ENCODE results near the gene SRRT. TPM values are rescaled to one million over a fixed set of nuclear protein-coding genes. Genes with fewer than 3 reads are reported as not detected.

The SRRT gene
- total and polyA plus RNA-seq, 10 of the 15 experiments (the other 5 are each of a cell fraction or from before 2014, with no cell fraction given), result 11.1 to 254 (median 111) TPM

GRCh38 chr7:100893318-100893895, 18.5 kb downstream of the SRRT start:
- H3K4me3 ChIP-seq, result no peak overlapping the region
- RAD21 ChIA-PET (ENCODE audit: unreplicated experiment), result interaction anchor here (1.5 kb wide), 1 partner anchor 41 kb away, joined by 4 read pairs; the partner anchor contains the start of gene SLC12A9
- SMC1A ChIA-PET (ENCODE audit: uncharacterized antibody, unreplicated experiment), result no interaction called here
- no peak overlapping the region for H3K27ac ChIP-seq (ENCODE audit: control insufficient read depth, insufficient read depth)
- FAIRE-seq (no peak), DNase-seq (ENCODE audit: low read depth, low spot score) (no peak), ATAC-seq (no peak)
- CTCF ChIA-PET, result interaction anchor here (0.6 to 2.5 kb wide), 6 partner anchors 25 to 245 kb away, joined by 3 to 17 read pairs (median 6); no protein-coding TSS in a partner anchor
- no peaks in the 10 kb centered on the region for H3K9me3 ChIP-seq (replicated peaks; ENCODE audit: control insufficient read depth, insufficient read depth, low read length)
- POLR2A ChIA-PET, result interaction anchor here (1.0 to 1.1 kb wide), 2 partner anchors 18 to 229 kb away, joined by 3 to 4 read pairs; partner anchors contain the start of gene SRRT
- intact Hi-C loops (cut with micrococcal nuclease; ENCODE audit: unreplicated experiment), result loop anchor here (5.0 kb wide), 1 partner anchor 74 kb away; the partner anchor contains the start of gene MUC12
- H3K9ac ChIP-seq (ENCODE audit: control insufficient read depth, insufficient read depth, low read length), result no peak overlapping the region
- in situ Hi-C loops (cut with MboI), result loop anchor here (5.0 kb wide), 1 partner anchor 164 kb away; no protein-coding TSS in a partner anchor
- peaks cover 21% of the 10 kb centered on the region for H3K4me1 ChIP-seq (ENCODE audit: control insufficient read depth, insufficient read depth, low read length)
- H2AFZ ChIP-seq (ENCODE audit: control insufficient read depth, low read depth, low read length), result no peak overlapping the region
- peaks cover 1 to 2% of the 10 kb centered on the region in 2 experiments; a peak in 2 of 4 replicates for H3K36me3 ChIP-seq (ENCODE audit: control insufficient read depth in 2 of 2, insufficient read depth in 2 of 2, low read length in 1 of 2)
- H4K20me1 ChIP-seq (ENCODE audit: control insufficient read depth, insufficient read depth), result no peaks in the 10 kb centered on the region
- H3K27me3 ChIP-seq (replicated peaks in 1 of 2; ENCODE audit: control insufficient read depth in 2 of 2, insufficient read depth in 2 of 2, low read length in 1 of 2), result peaks cover 6 to 7% of the 10 kb centered on the region in 2 experiments
- BruUV-seq (replicated peaks), result no TSS peak
- 76% methylated on average over 32 of the region's 32 CpGs for WGBS (ENCODE audit: insufficient coverage, insufficient replicate concordance, low lambda C conversion rate, missing lambda C conversion rate)
- peaks cover 11% of the 10 kb centered on the region for H3K79me2 ChIP-seq (ENCODE audit: control insufficient read depth, insufficient read depth, low read length)
- no peak overlapping the region for H3K4me2 ChIP-seq (ENCODE audit: control insufficient read depth, insufficient read depth)
- TF ChIP-seq STAT1 (conservative IDR thresholded peaks at IDR 0.05), result no peak
- no peak for TF ChIP-seq ZBTB40 (IDR thresholded peaks at IDR 0.05; ENCODE audit: borderline replicate concordance)
- TF ChIP-seq PAX8 (IDR thresholded peaks at IDR 0.05), result no peak
- no peak for TF ChIP-seq ATF7 (IDR thresholded peaks at IDR 0.05; ENCODE audit: low read depth)
- no peak for TF ChIP-seq TCF7 (IDR thresholded peaks at IDR 0.05; ENCODE audit: borderline replicate concordance)
- no peak for TF ChIP-seq CREM (IDR thresholded peaks at IDR 0.05; ENCODE audit: low read depth)
- no peak for TF ChIP-seq YY1 (IDR thresholded peaks at IDR 0.05; ENCODE audit: low read depth, low read length)
- TF ChIP-seq LARP7 (IDR thresholded peaks at IDR 0.05), result no peak
- TF ChIP-seq ZNF274 (IDR thresholded peaks at IDR 0.05; ENCODE audit: insufficient read depth, insufficient read length), result no peak
- no peak for TF ChIP-seq KDM1A (IDR thresholded peaks at IDR 0.05; ENCODE audit: borderline replicate concordance)
- TF ChIP-seq CUX1 (IDR thresholded peaks at IDR 0.05; ENCODE audit: insufficient replicate concordance, low read depth, low read length), result no peak
- no peak for TF ChIP-seq KLF5 (IDR thresholded peaks at IDR 0.05; ENCODE audit: partially characterized antibody)
- TF ChIP-seq ESRRA (IDR thresholded peaks at IDR 0.05; ENCODE audit: low read length), result no peak
